HL-60 (cell line): Measurements from ENCODE around the gene SPON1.

Source experiments
- DNase-seq, 2 experiments: peaks; one replicate each; pipeline ENCODE4 v3.0.0-alpha.2; 2010 to 2020; ENCODE audit warnings: low read depth in 1 of 2, low spot score in 1 of 2
- H3K27ac ChIP-seq: fragments of 250-450 bp; sonication (Bioruptor Pico); replicated peaks from 2 replicates; pipeline ENCODE4 v1.5.1; 2020; ENCODE audit warnings: mild to moderate bottlenecking, moderate library complexity
- H3K27me3 ChIP-seq: fragments of 250-450 bp; sonication (Bioruptor Pico); 2 replicates; pipeline ENCODE4 v1.5.1; 2021; ENCODE audit warnings: mild to moderate bottlenecking, moderate library complexity; ENCODE audit not compliant: insufficient read depth, poor library complexity, severe bottlenecking
- H3K4me3 ChIP-seq: replicated peaks from 2 replicates; pipeline ENCODE4 v1.5.1; 2011; ENCODE audit warnings: mild to moderate bottlenecking, control low read depth, low read length; ENCODE audit not compliant: insufficient read depth
- GABPA ChIP-seq: IDR thresholded peaks from 2 replicates; pipeline ENCODE4 v1.6.1; 2012; ENCODE audit warnings: low read depth
- POLR2AphosphoS5 ChIP-seq: IDR thresholded peaks from 2 replicates; pipeline ENCODE4 v1.6.1; 2012; ENCODE audit warnings: low read depth
- SPI1 ChIP-seq: IDR thresholded peaks from 2 replicates; pipeline ENCODE4 v1.6.1; 2012; ENCODE audit warnings: low read depth, mild to moderate bottlenecking, borderline replicate concordance
- TF ChIP-seq, protein P1 (sequence below): IDR thresholded peaks from one replicate; pipeline ENCODE4 v1.5.1; 2011; ENCODE audit warnings: low read length, control low read depth, inconsistent platforms; ENCODE audit not compliant: insufficient read depth
- TF ChIP-seq, protein P2 (sequence below): IDR thresholded peaks from 2 replicates; pipeline ENCODE4 v1.6.1; 2012; ENCODE audit warnings: low read depth; ENCODE audit not compliant: insufficient replicate concordance

SPON1 gene

GRCh38 chr11:14054116-14055107, 91.9 kb downstream of the SPON1 start:
- TF ChIP-seq POLR2AphosphoS5 (no peak), GABPA (no peak), SPI1 (no peak)
- TF ChIP-seq, protein P1, sequence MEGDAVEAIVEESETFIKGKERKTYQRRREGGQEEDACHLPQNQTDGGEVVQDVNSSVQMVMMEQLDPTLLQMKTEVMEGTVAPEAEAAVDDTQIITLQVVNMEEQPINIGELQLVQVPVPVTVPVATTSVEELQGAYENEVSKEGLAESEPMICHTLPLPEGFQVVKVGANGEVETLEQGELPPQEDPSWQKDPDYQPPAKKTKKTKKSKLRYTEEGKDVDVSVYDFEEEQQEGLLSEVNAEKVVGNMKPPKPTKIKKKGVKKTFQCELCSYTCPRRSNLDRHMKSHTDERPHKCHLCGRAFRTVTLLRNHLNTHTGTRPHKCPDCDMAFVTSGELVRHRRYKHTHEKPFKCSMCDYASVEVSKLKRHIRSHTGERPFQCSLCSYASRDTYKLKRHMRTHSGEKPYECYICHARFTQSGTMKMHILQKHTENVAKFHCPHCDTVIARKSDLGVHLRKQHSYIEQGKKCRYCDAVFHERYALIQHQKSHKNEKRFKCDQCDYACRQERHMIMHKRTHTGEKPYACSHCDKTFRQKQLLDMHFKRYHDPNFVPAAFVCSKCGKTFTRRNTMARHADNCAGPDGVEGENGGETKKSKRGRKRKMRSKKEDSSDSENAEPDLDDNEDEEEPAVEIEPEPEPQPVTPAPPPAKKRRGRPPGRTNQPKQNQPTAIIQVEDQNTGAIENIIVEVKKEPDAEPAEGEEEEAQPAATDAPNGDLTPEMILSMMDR = no peak
- TF ChIP-seq, protein P2, sequence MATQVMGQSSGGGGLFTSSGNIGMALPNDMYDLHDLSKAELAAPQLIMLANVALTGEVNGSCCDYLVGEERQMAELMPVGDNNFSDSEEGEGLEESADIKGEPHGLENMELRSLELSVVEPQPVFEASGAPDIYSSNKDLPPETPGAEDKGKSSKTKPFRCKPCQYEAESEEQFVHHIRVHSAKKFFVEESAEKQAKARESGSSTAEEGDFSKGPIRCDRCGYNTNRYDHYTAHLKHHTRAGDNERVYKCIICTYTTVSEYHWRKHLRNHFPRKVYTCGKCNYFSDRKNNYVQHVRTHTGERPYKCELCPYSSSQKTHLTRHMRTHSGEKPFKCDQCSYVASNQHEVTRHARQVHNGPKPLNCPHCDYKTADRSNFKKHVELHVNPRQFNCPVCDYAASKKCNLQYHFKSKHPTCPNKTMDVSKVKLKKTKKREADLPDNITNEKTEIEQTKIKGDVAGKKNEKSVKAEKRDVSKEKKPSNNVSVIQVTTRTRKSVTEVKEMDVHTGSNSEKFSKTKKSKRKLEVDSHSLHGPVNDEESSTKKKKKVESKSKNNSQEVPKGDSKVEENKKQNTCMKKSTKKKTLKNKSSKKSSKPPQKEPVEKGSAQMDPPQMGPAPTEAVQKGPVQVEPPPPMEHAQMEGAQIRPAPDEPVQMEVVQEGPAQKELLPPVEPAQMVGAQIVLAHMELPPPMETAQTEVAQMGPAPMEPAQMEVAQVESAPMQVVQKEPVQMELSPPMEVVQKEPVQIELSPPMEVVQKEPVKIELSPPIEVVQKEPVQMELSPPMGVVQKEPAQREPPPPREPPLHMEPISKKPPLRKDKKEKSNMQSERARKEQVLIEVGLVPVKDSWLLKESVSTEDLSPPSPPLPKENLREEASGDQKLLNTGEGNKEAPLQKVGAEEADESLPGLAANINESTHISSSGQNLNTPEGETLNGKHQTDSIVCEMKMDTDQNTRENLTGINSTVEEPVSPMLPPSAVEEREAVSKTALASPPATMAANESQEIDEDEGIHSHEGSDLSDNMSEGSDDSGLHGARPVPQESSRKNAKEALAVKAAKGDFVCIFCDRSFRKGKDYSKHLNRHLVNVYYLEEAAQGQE = no peak
- no peak overlapping the region for H3K4me3 ChIP-seq
- no peaks in the 10 kb centered on the region for H3K27me3 ChIP-seq
- DNase-seq = no peak
- H3K27ac ChIP-seq = no peak overlapping the region

- Histone ChIP-seq H3K27me3 (no peaks in the 10 kb centered on the region), H3K27ac (no peak overlapping the region), H3K4me3 (no peak overlapping the region)
- DNase-seq = no peak
- TF ChIP-seq SPI1 (no peak), POLR2AphosphoS5 (no peak), GABPA (no peak)
- TF ChIP-seq, protein P2 = no peak
- TF ChIP-seq, protein P1 = no peak
These were observed 93.4 kb downstream of the SPON1 start for GRCh38 chr11:14055936-14056335.

- no peak for DNase-seq
- Histone ChIP-seq H3K4me3 (no peak overlapping the region), H3K27me3 (no peaks in the 10 kb centered on the region), H3K27ac (no peak overlapping the region)
- no peak for TF ChIP-seq GABPA
- TF ChIP-seq, protein P1 = no peak
- no peak for TF ChIP-seq SPI1
- TF ChIP-seq, protein P2 = no peak
- no peak for TF ChIP-seq POLR2AphosphoS5
These were observed 95.5 kb downstream of the SPON1 start for GRCh38 chr11:14058061-14058460.
